ENCODE results near the gene ACAP2.
A peak's percentile ranks its signal among the peaks of the same experiment; 100 is the strongest.

The ACAP2 gene

DNA sequence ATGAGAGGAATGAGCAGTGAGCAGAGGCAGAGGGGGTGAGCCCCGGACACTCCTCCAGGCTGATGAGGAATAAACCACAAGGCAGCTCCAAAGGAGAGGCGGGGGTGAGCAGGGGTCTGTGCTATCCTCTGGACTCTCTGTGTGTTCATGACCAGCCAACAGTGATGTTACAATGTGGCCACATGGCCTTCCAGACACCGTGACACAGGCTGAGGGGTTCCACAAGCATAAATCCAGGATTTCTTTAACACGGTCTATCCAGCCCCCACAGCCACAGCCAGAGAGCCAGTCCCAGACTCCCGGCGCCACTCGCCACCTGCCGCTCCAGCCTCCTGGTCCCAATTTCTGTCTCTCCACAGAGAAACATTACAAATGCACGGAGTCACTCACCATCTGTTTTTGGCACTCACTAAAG, 196.2 kb downstream of the ACAP2 start:
- no peak for DNase-seq (ENCODE audit: low read depth)
- no peak overlapping the region for H3K4me3 ChIP-seq (ENCODE audit: low read length)
- TF ChIP-seq, protein P1, sequence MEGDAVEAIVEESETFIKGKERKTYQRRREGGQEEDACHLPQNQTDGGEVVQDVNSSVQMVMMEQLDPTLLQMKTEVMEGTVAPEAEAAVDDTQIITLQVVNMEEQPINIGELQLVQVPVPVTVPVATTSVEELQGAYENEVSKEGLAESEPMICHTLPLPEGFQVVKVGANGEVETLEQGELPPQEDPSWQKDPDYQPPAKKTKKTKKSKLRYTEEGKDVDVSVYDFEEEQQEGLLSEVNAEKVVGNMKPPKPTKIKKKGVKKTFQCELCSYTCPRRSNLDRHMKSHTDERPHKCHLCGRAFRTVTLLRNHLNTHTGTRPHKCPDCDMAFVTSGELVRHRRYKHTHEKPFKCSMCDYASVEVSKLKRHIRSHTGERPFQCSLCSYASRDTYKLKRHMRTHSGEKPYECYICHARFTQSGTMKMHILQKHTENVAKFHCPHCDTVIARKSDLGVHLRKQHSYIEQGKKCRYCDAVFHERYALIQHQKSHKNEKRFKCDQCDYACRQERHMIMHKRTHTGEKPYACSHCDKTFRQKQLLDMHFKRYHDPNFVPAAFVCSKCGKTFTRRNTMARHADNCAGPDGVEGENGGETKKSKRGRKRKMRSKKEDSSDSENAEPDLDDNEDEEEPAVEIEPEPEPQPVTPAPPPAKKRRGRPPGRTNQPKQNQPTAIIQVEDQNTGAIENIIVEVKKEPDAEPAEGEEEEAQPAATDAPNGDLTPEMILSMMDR (IDR thresholded peaks at IDR 0.05; ENCODE audit: insufficient read depth, low read depth, low read length, missing control alignments), result no peak

DNA sequence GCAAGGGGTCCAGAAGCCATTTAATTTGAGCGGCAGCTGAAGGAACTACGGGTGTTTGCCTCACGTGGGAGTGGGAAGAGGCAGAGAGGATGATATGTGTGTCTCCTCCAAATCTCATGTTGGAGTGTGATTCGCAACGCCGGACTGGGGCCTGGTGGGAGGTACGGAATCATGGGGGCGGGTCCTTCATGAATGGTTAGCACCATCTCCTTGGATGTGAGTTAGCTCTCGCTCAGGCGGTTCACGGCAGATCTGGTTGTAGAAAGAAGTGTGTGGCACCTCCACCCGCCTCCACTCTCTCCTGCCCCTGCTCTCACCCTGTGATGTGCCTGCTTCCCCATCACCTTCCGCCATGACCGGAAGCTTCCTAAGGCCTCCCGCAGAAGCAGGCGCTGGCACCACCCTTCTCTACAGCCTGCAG, 197.3 kb downstream of the ACAP2 start:
- TF ChIP-seq, protein P1 (IDR thresholded peaks at IDR 0.05; ENCODE audit: insufficient read depth, low read depth, low read length, missing control alignments), result no peak
- no peak overlapping the region for H3K4me3 ChIP-seq (ENCODE audit: low read length)
- DNase-seq (ENCODE audit: low read depth), result no peak

DNA sequence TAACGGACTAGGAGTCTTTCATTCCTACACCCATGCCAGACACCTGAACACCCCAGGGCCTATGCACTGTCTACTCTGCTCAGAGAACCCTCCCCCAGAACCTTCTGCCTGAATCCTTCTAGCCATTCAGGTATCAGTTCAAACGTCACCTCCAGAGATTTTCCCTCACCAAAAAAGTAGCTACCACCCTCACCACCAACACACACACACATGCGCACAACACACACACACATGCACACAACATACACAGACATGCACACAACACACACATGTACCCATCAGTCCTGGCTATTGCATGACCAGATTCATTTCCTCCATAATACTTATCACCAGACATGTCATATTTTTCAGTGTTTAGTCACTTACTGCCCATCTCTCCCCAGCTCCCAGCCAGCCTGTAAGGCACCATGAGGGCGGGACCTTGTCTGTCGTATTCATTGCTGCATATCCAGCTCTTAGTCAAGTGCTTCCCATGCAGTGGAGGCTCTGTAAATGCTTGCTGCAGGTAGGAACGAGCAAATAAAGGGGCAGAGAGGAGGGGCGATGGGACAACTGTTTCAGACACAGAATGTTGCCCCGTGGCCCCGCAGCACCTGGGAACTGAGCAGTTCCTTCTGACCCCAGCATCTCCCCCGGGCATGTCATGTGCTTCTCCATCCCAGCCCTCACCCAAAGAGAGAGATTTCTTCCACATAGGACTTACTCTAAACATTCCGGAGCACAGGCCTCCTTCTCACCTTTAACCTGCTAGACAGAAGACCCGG, 201.0 kb downstream of the ACAP2 start:
- DNase-seq (ENCODE audit: low read depth), result peak; percentile 45
- TF ChIP-seq, protein P1 (IDR thresholded peaks at IDR 0.05; ENCODE audit: insufficient read depth, low read depth, low read length, missing control alignments), result no peak
- no peak overlapping the region for H3K4me3 ChIP-seq (ENCODE audit: low read length)

DNA sequence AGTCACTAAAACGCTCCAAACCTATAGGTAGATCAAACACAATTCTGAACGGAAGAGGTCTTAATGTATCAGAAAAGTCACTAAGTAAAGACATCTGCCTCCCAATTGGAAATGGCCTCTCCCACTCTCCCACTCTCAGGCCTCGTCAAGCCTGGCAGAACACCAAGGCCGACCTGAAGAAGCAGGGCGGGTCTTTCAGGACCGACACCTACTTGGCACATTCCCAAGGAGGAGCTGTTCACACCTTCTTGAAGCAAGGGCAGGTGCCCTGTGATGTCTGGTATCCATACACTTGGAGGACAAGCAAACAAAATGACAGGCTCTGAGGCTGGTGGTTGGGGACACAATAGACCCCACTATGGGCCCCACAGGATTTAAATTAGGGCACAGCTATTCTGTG, 201.9 kb downstream of the ACAP2 start:
- DNase-seq (ENCODE audit: low read depth), result peak; percentile 60
- TF ChIP-seq, protein P1 (IDR thresholded peaks at IDR 0.05; ENCODE audit: insufficient read depth, low read depth, low read length, missing control alignments), result no peak
- no peak overlapping the region for H3K4me3 ChIP-seq (ENCODE audit: low read length)

DNA sequence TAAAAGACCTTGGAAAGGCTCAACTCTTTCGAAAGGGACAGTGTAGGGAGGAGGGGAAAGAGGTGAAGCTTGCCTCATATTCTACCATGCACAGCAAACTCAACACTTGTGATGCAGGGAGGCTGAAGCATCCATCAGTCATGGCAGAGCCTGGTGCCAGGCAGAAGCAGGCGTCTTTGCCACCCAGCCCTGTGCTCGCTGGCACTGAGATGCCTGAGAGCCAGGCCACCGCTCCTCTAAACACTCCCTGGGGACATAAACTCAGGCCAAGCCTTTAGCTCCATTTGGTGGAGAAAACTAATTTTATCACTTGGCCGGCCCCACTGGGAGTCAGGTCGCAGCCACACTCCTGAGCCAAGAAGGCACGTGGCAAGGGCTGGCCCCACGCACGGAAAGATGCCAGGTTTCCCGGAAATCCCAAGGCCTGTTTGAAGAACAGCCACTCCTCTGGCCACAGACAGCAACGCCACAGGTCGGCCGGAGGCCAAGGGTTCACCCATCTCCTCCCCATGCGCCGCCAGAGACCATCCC, 202.6 kb downstream of the ACAP2 start:
- no peak overlapping the region for H3K4me3 ChIP-seq (ENCODE audit: low read length)
- DNase-seq (ENCODE audit: low read depth), result no peak
- TF ChIP-seq, protein P1 (IDR thresholded peaks at IDR 0.05; ENCODE audit: insufficient read depth, low read depth, low read length, missing control alignments), result no peak

DNA sequence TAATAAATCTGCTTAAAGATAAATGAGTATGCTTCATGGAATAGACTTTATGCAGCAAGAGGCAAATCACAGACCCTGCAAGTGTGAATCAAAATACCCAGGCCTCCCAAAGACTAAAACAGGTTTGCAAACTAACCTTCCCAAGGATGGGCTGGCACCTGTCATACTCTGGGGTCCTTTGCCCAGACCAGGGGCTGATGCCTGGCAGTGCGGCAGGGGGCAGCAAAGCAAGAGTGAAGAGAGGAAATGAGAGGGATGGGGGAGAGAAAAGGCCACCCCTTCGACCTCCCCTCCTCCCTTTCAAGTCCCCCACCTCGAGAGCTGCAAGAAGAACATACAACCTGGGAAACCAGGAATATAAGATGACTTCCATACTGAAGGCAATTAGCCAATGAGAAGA, 203.7 kb downstream of the ACAP2 start:
- TF ChIP-seq, protein P1 (IDR thresholded peaks at IDR 0.05; ENCODE audit: insufficient read depth, low read depth, low read length, missing control alignments), result no peak

More for the DNA sequence above, 203.7 kb downstream of the ACAP2 start:
- DNase-seq (ENCODE audit: low read depth), result no peak
- H3K4me3 ChIP-seq (ENCODE audit: low read length), result no peak overlapping the region

Measured in epithelial cell of esophagus (primary cell).